Measurements from ENCODE around the gene KRTAP9-6.

- TF ChIP-seq CTCF (IDR thresholded peaks at IDR 0.05; ENCODE audit: insufficient read depth, low read depth, low read length) (no peak), EZH2 (IDR thresholded peaks at IDR 0.05; ENCODE audit: insufficient read depth, low read length) (no peak)
These were observed 19.4 kb downstream of the KRTAP9-6 start for GRCh38 chr17:41284546-41284945.

All from astrocyte (in vitro differentiated cells and primary cell).